ENCODE results near the gene PLCL2. TPM values are rescaled to one million over a fixed set of nuclear protein-coding genes. Genes with fewer than 3 reads are reported as not detected.

PLCL2 gene
- total and polyA plus RNA-seq, 2 donors (not counting 3 experiments of a cell fraction or from before 2014, with no cell fraction given) = 2.3 to 10.7 TPM

DNA sequence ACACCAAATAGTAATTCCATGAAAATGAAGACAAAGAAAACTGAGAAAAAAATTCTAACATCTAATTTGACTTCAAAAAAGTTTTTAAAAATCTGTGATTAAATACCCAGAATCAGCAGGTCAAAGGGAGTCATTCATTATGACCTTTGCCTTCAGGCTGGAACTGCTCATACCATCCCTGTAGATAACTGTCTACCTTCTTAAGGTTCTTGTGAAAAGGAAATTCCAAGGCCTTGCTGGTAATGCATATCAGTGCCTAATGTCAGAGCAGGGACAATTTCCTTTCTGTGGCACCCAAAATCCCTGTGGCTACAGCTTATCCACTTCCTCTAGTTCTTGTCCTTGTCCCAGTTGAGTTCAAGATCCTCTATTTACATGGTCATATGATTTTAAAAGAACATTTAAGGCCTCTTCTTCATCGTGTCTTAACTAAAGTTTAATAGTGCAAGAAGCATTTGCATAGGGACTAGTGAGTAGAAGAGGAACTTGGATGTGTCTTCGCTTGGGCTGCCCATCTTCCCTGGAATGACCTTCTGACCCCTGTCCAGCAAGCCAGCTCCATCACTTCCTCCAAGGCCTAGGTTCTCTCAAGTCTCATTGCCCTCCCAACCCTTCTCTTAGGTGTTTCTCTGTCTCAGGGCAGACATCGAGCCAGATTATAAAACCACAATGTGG is 8.7 kb upstream of the PLCL2 start:
- H3K4me1 ChIP-seq (ENCODE audit: control insufficient read depth, extremely low read depth, insufficient read depth, low read length) = peaks cover 3% of the 10 kb centered on the region
- DNase-seq (ENCODE audit: low read depth, low spot score) (no peak), FAIRE-seq (peak; percentile 48)
- dilution Hi-C loops (cut with MboI; ENCODE audit: extremely low pct_ligation_motif_present, low sequenced_read_pairs) (no loop called here), intact Hi-C loops (cut with micrococcal nuclease) (no loop called here)
- H3K27ac ChIP-seq (ENCODE audit: insufficient read depth, low read depth, low read length) = no peak overlapping the region
- no peak overlapping the region for H3K9ac ChIP-seq (replicated peaks; ENCODE audit: extremely low read depth, insufficient read depth, low read length)
- H3K9me1 ChIP-seq (replicated peaks; ENCODE audit: control insufficient read depth, extremely low read depth, insufficient read depth, low read length) = no peaks in the 10 kb centered on the region
- H3K79me2 ChIP-seq (ENCODE audit: control insufficient read depth, insufficient read depth, low read length) = no peaks in the 10 kb centered on the region
- H3K27me3 ChIP-seq (ENCODE audit: control insufficient read depth in 2 of 2, insufficient read depth in 2 of 2, low read length in 2 of 2) = no peaks in the 10 kb centered on the region
- POLR2A ChIA-PET = no interaction called here
- H3K4me2 ChIP-seq (ENCODE audit: insufficient read depth, low read length) = no peak overlapping the region
- CTCF ChIA-PET = interaction anchor here (0.9 kb wide), 1 partner anchor 12 kb away, joined by 3 read pairs; no protein-coding TSS in a partner anchor
- no peak overlapping the region for H3K4me3 ChIP-seq (replicated peaks in 1 of 3; ENCODE audit: insufficient read depth in 1 of 3, low read depth in 1 of 3, low read length in 3 of 3)
- no peaks in the 10 kb centered on the region for H3K36me3 ChIP-seq (ENCODE audit: control insufficient read depth in 2 of 2, extremely low read depth in 1 of 2, insufficient read depth in 2 of 2, low read length in 2 of 2)
- no peak for TF ChIP-seq FOS (IDR thresholded peaks at IDR 0.05; ENCODE audit: borderline replicate concordance, insufficient read depth, low read length)
- TF ChIP-seq POLR2AphosphoS5 (IDR thresholded peaks at IDR 0.05; ENCODE audit: insufficient read depth, low read depth, low read length) = no peak
- no peak for TF ChIP-seq MYC (IDR thresholded peaks at IDR 0.05; ENCODE audit: low read depth, low read length)
- TF ChIP-seq POLR2A (IDR thresholded peaks at IDR 0.05; ENCODE audit: low read depth, low read length) = no peak
- no peak for TF ChIP-seq EZH2 (IDR thresholded peaks at IDR 0.05; ENCODE audit: borderline replicate concordance, low read depth, low read length, severe bottlenecking)
- no peak for TF ChIP-seq JUN (IDR thresholded peaks at IDR 0.05; ENCODE audit: borderline replicate concordance, insufficient read depth, insufficient read length, low read depth)
- TF ChIP-seq GATA2 (IDR thresholded peaks at IDR 0.05; ENCODE audit: insufficient read depth, insufficient read length, low read depth, low read length) = no peak
- TF ChIP-seq, protein P1, sequence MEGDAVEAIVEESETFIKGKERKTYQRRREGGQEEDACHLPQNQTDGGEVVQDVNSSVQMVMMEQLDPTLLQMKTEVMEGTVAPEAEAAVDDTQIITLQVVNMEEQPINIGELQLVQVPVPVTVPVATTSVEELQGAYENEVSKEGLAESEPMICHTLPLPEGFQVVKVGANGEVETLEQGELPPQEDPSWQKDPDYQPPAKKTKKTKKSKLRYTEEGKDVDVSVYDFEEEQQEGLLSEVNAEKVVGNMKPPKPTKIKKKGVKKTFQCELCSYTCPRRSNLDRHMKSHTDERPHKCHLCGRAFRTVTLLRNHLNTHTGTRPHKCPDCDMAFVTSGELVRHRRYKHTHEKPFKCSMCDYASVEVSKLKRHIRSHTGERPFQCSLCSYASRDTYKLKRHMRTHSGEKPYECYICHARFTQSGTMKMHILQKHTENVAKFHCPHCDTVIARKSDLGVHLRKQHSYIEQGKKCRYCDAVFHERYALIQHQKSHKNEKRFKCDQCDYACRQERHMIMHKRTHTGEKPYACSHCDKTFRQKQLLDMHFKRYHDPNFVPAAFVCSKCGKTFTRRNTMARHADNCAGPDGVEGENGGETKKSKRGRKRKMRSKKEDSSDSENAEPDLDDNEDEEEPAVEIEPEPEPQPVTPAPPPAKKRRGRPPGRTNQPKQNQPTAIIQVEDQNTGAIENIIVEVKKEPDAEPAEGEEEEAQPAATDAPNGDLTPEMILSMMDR (IDR thresholded peaks at IDR 0.05; ENCODE audit: extremely low read depth in 1 of 2, insufficient read depth in 1 of 2, low read depth in 1 of 2, low read length in 2 of 2) = no peak
- TF ChIP-seq, protein P2, sequence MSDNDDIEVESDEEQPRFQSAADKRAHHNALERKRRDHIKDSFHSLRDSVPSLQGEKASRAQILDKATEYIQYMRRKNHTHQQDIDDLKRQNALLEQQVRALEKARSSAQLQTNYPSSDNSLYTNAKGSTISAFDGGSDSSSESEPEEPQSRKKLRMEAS (IDR thresholded peaks at IDR 0.05; ENCODE audit: insufficient read depth, insufficient read length) = no peak
- no peaks in the 10 kb centered on the region for H3K9me3 ChIP-seq (replicated peaks; ENCODE audit: control insufficient read depth, insufficient read depth, low read length)
- no peak overlapping the region for H2AFZ ChIP-seq (ENCODE audit: low read depth, low read length)
- no peaks in the 10 kb centered on the region for H4K20me1 ChIP-seq (replicated peaks; ENCODE audit: control insufficient read depth, extremely low read depth, insufficient read depth, low read length)
- no TSS peak for BruUV-seq (replicated peaks)
